ENCODE results near the gene RBMS1.

The RBMS1 gene

GRCh38 chr2:160459538-160460332 is 33.9 kb downstream of the RBMS1 start:
- Histone ChIP-seq H3K4me1 (ENCODE audit: control insufficient read depth, low read length) (no peaks in the 10 kb centered on the region), H3F3A (ENCODE audit: control insufficient read depth, insufficient read depth) (no peaks in the 10 kb centered on the region), H3K79me2 (ENCODE audit: control insufficient read depth, low read length) (no peaks in the 10 kb centered on the region), H3K27me3 (ENCODE audit: control insufficient read depth, low read length) (peaks cover 3% of the 10 kb centered on the region), H3K27ac (ENCODE audit: low read depth, low read length) (no peak overlapping the region), H3K4me2 (ENCODE audit: low read length) (no peak overlapping the region), H3K36me3 (ENCODE audit: control insufficient read depth, low read length) (no peaks in the 10 kb centered on the region), H3K9me3 (ENCODE audit: control insufficient read depth, insufficient read depth, low read length) (no peaks in the 10 kb centered on the region), H3K9me2 (replicated peaks; ENCODE audit: control insufficient read depth, low read length) (no peaks in the 10 kb centered on the region; the same call in 1 of the 2 replicates), H4K20me1 (ENCODE audit: control insufficient read depth, insufficient read depth, low read depth, low read length) (no peaks in the 10 kb centered on the region), H3K4me3 (ENCODE audit: low read length) (no peak overlapping the region)
- TF ChIP-seq CTCF (IDR thresholded peaks at IDR 0.05; ENCODE audit: low read depth, low read length, poor library complexity, severe bottlenecking) (no peak), EZH2phosphoT487 (IDR thresholded peaks at IDR 0.05; ENCODE audit: borderline replicate concordance, low read length) (no peak)

GRCh38 chr2:160458718-160459453 is 34.7 kb downstream of the RBMS1 start:
- Histone ChIP-seq H3K36me3 (ENCODE audit: control insufficient read depth, low read length) (no peaks in the 10 kb centered on the region), H3K4me2 (ENCODE audit: low read length) (no peak overlapping the region), H4K20me1 (ENCODE audit: control insufficient read depth, insufficient read depth, low read depth, low read length) (no peaks in the 10 kb centered on the region), H3K27ac (ENCODE audit: low read depth, low read length) (no peak overlapping the region), H3F3A (ENCODE audit: control insufficient read depth, insufficient read depth) (no peaks in the 10 kb centered on the region), H3K4me3 (ENCODE audit: low read length) (no peak overlapping the region), H3K9me2 (replicated peaks; ENCODE audit: control insufficient read depth, low read length) (no peaks in the 10 kb centered on the region; the same call in 1 of the 2 replicates), H3K9me3 (ENCODE audit: control insufficient read depth, insufficient read depth, low read length) (no peaks in the 10 kb centered on the region), H3K4me1 (ENCODE audit: control insufficient read depth, low read length) (no peaks in the 10 kb centered on the region), H3K79me2 (ENCODE audit: control insufficient read depth, low read length) (no peaks in the 10 kb centered on the region), H3K27me3 (ENCODE audit: control insufficient read depth, low read length) (peaks cover 3% of the 10 kb centered on the region)
- TF ChIP-seq CTCF (IDR thresholded peaks at IDR 0.05; ENCODE audit: low read depth, low read length, poor library complexity, severe bottlenecking) (no peak), EZH2phosphoT487 (IDR thresholded peaks at IDR 0.05; ENCODE audit: borderline replicate concordance, low read length) (no peak)

GRCh38 chr2:160457588-160457987 is 36.0 kb downstream of the RBMS1 start:
- no peak overlapping the region for H3K27ac ChIP-seq (ENCODE audit: low read depth, low read length)
- H3K4me3 ChIP-seq (ENCODE audit: low read length), result no peak overlapping the region
- TF ChIP-seq EZH2phosphoT487 (IDR thresholded peaks at IDR 0.05; ENCODE audit: borderline replicate concordance, low read length) (no peak), CTCF (IDR thresholded peaks at IDR 0.05; ENCODE audit: low read depth, low read length, poor library complexity, severe bottlenecking) (no peak)
- H3K9me2 ChIP-seq (replicated peaks; ENCODE audit: control insufficient read depth, low read length), result no peaks in the 10 kb centered on the region; the same call in 1 of the 2 replicates
- no peaks in the 10 kb centered on the region for H3K79me2 ChIP-seq (ENCODE audit: control insufficient read depth, low read length)
- H3K4me1 ChIP-seq (ENCODE audit: control insufficient read depth, low read length), result no peaks in the 10 kb centered on the region
- no peaks in the 10 kb centered on the region for H4K20me1 ChIP-seq (ENCODE audit: control insufficient read depth, insufficient read depth, low read depth, low read length)
- H3K9me3 ChIP-seq (ENCODE audit: control insufficient read depth, insufficient read depth, low read length), result no peaks in the 10 kb centered on the region
- peaks cover 3% of the 10 kb centered on the region for H3K27me3 ChIP-seq (ENCODE audit: control insufficient read depth, low read length)
- H3F3A ChIP-seq (ENCODE audit: control insufficient read depth, insufficient read depth), result no peaks in the 10 kb centered on the region
- no peaks in the 10 kb centered on the region for H3K36me3 ChIP-seq (ENCODE audit: control insufficient read depth, low read length)
- no peak overlapping the region for H3K4me2 ChIP-seq (ENCODE audit: low read length)

Data from DOHH2 (cell line).